Measurements from ENCODE around the gene LAP3.
A peak's percentile ranks its signal among the peaks of the same experiment; 100 is the strongest.
"Not testable (repeated sequence)": the region's sequence is repeated elsewhere in the genome, so short reads cannot be mapped to it uniquely, and the experiment has no call there.

LAP3 gene

GRCh38 chr4:17576932-17577664 lies at the start of gene LAP3:
Gene LAP3, plus strand, starts transcription at chr4:17577198. Its CDS starts 268 bp downstream, at chr4:17577466.
- peak; percentile 83 to 99 (median 97) for DNase-seq

GRCh38 chr4:17528551-17529165 lies 48.3 kb upstream of the LAP3 start:
- no peak for DNase-seq

- no peak for DNase-seq
Observed at GRCh38 chr4:17531538-17532285, 45.3 kb upstream of the LAP3 start.

GRCh38 chr4:17534705-17535104 lies 42.3 kb upstream of the LAP3 start:
- no peak for DNase-seq

- no peak for DNase-seq
Observed at GRCh38 chr4:17535242-17535641, 41.8 kb upstream of the LAP3 start.

GRCh38 chr4:17535906-17536305 lies 41.1 kb upstream of the LAP3 start:
- DNase-seq: no peak

GRCh38 chr4:17537060-17537459 lies 39.9 kb upstream of the LAP3 start:
- DNase-seq: not testable (repeated sequence)

- peak in 55 of 58 donors; percentile 5 to 96 (median 71) for DNase-seq
Observed at GRCh38 chr4:17544205-17544604, 32.8 kb upstream of the LAP3 start.

GRCh38 chr4:17544831-17545234 lies 32.2 kb upstream of the LAP3 start:
- peak in 22 of 58 donors; percentile 1 to 73 (median 25) for DNase-seq

GRCh38 chr4:17545374-17546140 lies 31.4 kb upstream of the LAP3 start:
- no peak for DNase-seq

- DNase-seq: no peak
Observed at GRCh38 chr4:17546222-17546621, 30.8 kb upstream of the LAP3 start.

GRCh38 chr4:17546678-17547077 lies 30.3 kb upstream of the LAP3 start:
- no peak for DNase-seq

GRCh38 chr4:17550549-17550948 lies 26.4 kb upstream of the LAP3 start:
- DNase-seq: no peak

- no peak for DNase-seq
Observed at GRCh38 chr4:17552427-17552826, 24.6 kb upstream of the LAP3 start.

- no peak for DNase-seq
Observed at GRCh38 chr4:17554568-17554967, 22.4 kb upstream of the LAP3 start.

GRCh38 chr4:17556498-17556897 lies 20.5 kb upstream of the LAP3 start:
- no peak for DNase-seq

GRCh38 chr4:17557880-17558279 lies 19.1 kb upstream of the LAP3 start:
- DNase-seq: no peak

GRCh38 chr4:17558941-17559708 lies 17.9 kb upstream of the LAP3 start:
- DNase-seq: no peak

- DNase-seq: no peak
Observed at GRCh38 chr4:17559709-17560048, 17.3 kb upstream of the LAP3 start.

GRCh38 chr4:17560065-17560673 lies 16.8 kb upstream of the LAP3 start:
- DNase-seq: no peak
